ENCODE results near the gene CEMIP2. TPM values are rescaled to one million over a fixed set of nuclear protein-coding genes. Genes with fewer than 3 reads are reported as not detected.

CEMIP2 gene
- total and polyA plus RNA-seq, 8 donors = 12.4 to 218 (median 59.8) TPM

- Histone ChIP-seq H3K27ac (no peak overlapping the region), H3K9me3 (no peaks in the 10 kb centered on the region), H3K36me3 (peaks cover 36 to 95% (median 84%) of the 10 kb centered on the region in 4 donors), H3K27me3 (no peaks in the 10 kb centered on the region), H3K4me3 (no peak overlapping the region), H3K4me1 (peaks cover 0 to 23% (median 2%) of the 10 kb centered on the region in 4 donors)
- DNase-seq = no peak
- intact Hi-C loops (cut with DNase I; ENCODE audit: low total_unique reads) = no loop called here
- WGBS, 5 donors = 43 to 68% (median 45%) methylated on average over 1 of the region's 1 CpG
- TF ChIP-seq POLR2AphosphoS5 (IDR thresholded peaks at IDR 0.05) (no peak), POLR2A (IDR thresholded peaks at IDR 0.05) (no peak), EP300 (IDR thresholded peaks at IDR 0.05) (no peak), CTCF (IDR thresholded peaks at IDR 0.05) (no peak)
These were observed 58.9 kb downstream of the CEMIP2 start for GRCh38 chr9:71709384-71709783.

DNA sequence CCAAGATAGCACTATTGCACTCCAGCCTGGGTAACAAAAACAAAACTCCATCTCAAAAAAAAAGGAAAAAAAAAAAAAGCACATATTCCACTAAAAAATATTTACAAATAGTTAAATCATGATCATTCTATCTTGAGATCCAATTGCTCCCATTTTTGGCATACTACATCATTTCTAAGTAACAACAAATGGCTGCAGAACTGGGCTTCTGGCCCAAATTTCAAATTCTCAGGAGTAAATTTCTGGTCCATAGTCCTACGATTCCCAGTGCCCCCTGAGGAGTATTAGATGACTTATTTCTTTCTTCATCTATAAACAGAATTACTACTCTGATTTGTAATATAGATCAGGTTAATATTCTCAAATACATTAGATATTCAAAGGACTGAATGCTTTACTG lies 62.1 kb downstream of the CEMIP2 start:
- Histone ChIP-seq H3K4me3 (no peak overlapping the region), H3K9me3 (no peaks in the 10 kb centered on the region), H3K27me3 (no peaks in the 10 kb centered on the region), H3K27ac (no peak overlapping the region), H3K36me3 (peaks cover 29 to 94% (median 76%) of the 10 kb centered on the region in 4 donors), H3K4me1 (peaks cover 0 to 32% (median 2%) of the 10 kb centered on the region in 4 donors)
- DNase-seq = no peak
- intact Hi-C loops (cut with DNase I; ENCODE audit: low total_unique reads) = no loop called here
- TF ChIP-seq CTCF (IDR thresholded peaks at IDR 0.05) (no peak), POLR2AphosphoS5 (IDR thresholded peaks at IDR 0.05) (no peak), EP300 (IDR thresholded peaks at IDR 0.05) (no peak), POLR2A (IDR thresholded peaks at IDR 0.05) (no peak)
- whole genome bisulfite sequencing, 5 donors = 57 to 78% (median 67%) methylated on average over 1 of the region's 1 CpG

DNA sequence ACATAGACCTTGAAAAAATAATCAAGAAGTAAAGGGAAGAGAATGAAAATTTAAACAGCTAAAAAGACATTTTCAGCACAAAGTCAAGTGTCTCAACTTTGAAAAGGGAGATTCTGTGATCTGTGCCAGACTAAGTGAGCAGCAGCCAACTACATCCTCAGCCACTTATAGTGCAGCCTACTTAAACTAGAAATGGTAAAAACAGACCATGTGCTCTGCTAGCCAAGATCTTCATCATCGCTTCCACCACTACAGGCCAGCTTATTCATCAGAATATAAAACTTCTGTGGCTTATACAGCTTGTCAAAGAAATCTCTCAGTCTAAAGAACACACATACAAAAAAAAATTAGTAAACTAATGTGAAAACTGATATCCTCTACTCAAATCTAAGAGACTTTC lies 63.5 kb downstream of the CEMIP2 start:
- peak in 1 of 2 donors; percentile 69 for DNase-seq
- WGBS, 5 donors = 69 to 91% (median 73%) methylated on average over 1 of the region's 1 CpG
- intact Hi-C loops (cut with DNase I; ENCODE audit: low total_unique reads) = no loop called here
- no peak for TF ChIP-seq EP300 (IDR thresholded peaks at IDR 0.05)
- Histone ChIP-seq H3K27me3 (no peaks in the 10 kb centered on the region), H3K27ac (no peak overlapping the region), H3K36me3 (peaks cover 38 to 94% (median 77%) of the 10 kb centered on the region in 4 donors), H3K4me3 (no peak overlapping the region), H3K4me1 (peaks cover 0 to 18% (median 0%) of the 10 kb centered on the region in 4 donors), H3K9me3 (no peaks in the 10 kb centered on the region)

GRCh38 chr9:71703172-71703872 lies 65.0 kb downstream of the CEMIP2 start:
- Histone ChIP-seq H3K27me3 (no peaks in the 10 kb centered on the region), H3K4me3 (no peak overlapping the region), H3K36me3 (peaks cover 37 to 94% (median 76%) of the 10 kb centered on the region in 4 donors), H3K27ac (no peak overlapping the region), H3K4me1 (peaks cover 0 to 18% (median 0%) of the 10 kb centered on the region in 4 donors), H3K9me3 (no peaks in the 10 kb centered on the region)
- intact Hi-C loops (cut with DNase I; ENCODE audit: low total_unique reads) = no loop called here
- DNase-seq = no peak
- 81 to 88% (median 86%) methylated on average over 6 of the region's 6 CpGs for WGBS, 5 donors
- no peak for TF ChIP-seq EP300 (IDR thresholded peaks at IDR 0.05)
- no peak for TF ChIP-seq CTCF (IDR thresholded peaks at IDR 0.05)
- no peak for TF ChIP-seq POLR2AphosphoS5 (IDR thresholded peaks at IDR 0.05)
- no peak for TF ChIP-seq POLR2A (IDR thresholded peaks at IDR 0.05)

GRCh38 chr9:71697882-71698281 lies 70.4 kb downstream of the CEMIP2 start:
- Histone ChIP-seq H3K27ac (no peak overlapping the region), H3K4me3 (no peak overlapping the region), H3K36me3 (peaks cover 44 to 99% (median 88%) of the 10 kb centered on the region in 4 donors), H3K27me3 (no peaks in the 10 kb centered on the region), H3K9me3 (no peaks in the 10 kb centered on the region), H3K4me1 (no peaks in the 10 kb centered on the region)
- 84 to 94% (median 91%) methylated on average over 4 of the region's 4 CpGs for WGBS, 5 donors
- TF ChIP-seq EP300 (IDR thresholded peaks at IDR 0.05) (no peak), POLR2A (IDR thresholded peaks at IDR 0.05) (no peak), CTCF (IDR thresholded peaks at IDR 0.05) (no peak), POLR2AphosphoS5 (IDR thresholded peaks at IDR 0.05) (no peak)
- intact Hi-C loops (cut with DNase I; ENCODE audit: low total_unique reads) = no loop called here
- DNase-seq = no peak
